Measurements from ENCODE around the gene SLC6A7.

SLC6A7 gene

DNA sequence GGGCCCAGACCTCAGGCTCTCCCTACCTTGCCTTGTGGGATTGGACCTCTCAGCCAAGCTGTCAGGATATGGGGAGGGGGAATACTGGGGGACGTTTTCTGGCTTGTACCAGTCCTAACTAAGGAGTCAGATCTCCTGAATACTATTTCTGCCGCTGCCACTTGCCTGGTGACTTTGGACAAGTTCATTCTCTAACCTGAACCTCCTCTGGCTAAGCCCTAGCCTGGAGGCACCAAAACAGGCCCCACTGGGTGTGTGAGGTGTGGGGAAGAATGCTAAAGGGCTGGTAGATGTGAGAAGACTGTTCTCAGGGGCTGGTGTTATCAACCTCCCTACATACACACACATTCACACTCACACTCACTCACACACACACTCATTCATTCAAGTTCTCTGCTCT lies 1.1 kb downstream of the SLC6A7 start:
- DNase-seq (ENCODE audit: low read depth in 2 of 2), result no peak

- DNase-seq (ENCODE audit: low read depth in 2 of 2), result no peak
These were observed 2.6 kb downstream of the SLC6A7 start for GRCh38 chr5:150192462-150192861.

- DNase-seq (ENCODE audit: low read depth in 2 of 2), result no peak
These were observed 6.0 kb downstream of the SLC6A7 start for GRCh38 chr5:150195736-150196485.

GRCh38 chr5:150196514-150196913 lies 6.7 kb downstream of the SLC6A7 start:
- no peak for DNase-seq (ENCODE audit: low read depth in 2 of 2)

GRCh38 chr5:150196986-150197385 lies 7.1 kb downstream of the SLC6A7 start:
- no peak for DNase-seq (ENCODE audit: low read depth in 2 of 2)

DNA sequence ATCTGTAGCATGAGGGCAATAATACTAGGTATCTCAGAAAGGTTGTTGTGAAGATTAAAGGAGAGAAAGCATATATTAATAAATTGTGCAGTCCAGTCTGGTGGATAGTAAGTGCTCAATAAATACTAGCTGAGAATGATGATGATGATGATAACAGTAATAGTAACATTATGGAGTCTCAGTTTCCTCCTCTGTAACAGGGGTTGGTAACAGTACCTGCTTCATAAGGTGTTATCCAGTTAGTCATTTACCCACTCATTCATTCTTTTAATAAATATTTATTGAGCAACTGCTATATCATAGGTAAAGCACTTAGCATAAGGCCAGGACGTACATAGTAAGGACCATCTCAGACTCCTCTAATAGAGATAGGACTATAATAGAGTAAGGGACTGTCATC lies 7.6 kb downstream of the SLC6A7 start:
- DNase-seq (ENCODE audit: low read depth in 2 of 2), result no peak

DNA sequence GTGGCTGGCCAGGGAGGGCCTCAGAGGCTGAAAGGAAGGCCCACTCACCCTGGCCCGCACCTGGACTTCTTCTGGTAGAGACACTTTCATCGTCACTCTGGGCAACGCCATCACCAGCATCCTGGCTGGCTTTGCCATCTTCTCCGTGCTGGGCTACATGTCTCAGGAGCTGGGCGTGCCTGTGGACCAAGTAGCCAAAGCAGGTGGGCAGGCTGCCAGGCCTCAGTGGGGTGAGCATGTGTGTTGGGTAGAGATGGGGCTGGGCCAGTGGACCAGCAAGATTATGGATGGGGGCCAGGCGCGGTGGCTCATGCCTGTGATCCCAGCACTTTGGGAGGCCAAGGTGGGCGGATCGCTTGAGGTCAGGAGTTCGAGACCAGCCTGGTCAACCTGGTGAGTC lies 12.6 kb downstream of the SLC6A7 start:
- DNase-seq (ENCODE audit: low read depth in 2 of 2), result no peak

- DNase-seq (ENCODE audit: low read depth in 2 of 2), result no peak
These were observed 14.1 kb downstream of the SLC6A7 start for GRCh38 chr5:150203832-150204589.

GRCh38 chr5:150204590-150204960 lies 14.7 kb downstream of the SLC6A7 start:
- no peak for DNase-seq (ENCODE audit: low read depth in 2 of 2)

DNA sequence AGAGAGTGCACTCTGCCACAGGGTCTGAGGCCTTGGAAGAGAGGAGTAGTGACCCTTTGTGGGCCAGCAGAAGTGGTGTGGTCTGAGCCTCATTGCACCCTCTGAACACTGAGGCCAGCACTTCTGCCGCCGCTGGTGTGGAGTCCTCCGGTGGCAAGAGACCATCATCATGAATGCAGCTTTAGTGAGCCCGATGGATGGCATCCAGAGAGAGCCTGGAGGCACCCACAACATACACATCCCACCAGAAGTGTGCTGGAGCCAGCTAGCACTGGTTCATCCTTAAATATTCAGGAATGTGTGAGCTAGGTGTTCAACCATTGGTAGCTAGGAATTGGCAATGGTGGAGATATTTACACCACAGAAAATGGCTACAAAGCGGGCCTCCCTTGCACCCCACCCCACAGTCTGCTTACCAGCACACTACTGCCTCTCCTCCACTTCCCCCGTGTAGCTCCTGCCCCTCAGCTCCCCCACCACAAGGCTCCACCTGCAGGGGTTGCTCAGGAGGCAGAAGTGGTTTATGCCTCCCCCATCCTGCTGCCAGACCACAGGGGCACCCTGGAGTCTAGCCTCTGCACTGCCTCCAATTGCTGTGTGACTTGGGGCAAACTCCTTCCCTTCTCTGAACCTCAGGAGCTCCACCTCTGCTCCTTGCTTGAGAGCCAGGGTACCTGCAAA lies 16.4 kb downstream of the SLC6A7 start:
- no peak for DNase-seq (ENCODE audit: low read depth in 2 of 2)

- no peak for DNase-seq (ENCODE audit: low read depth in 2 of 2)
These were observed 16.9 kb downstream of the SLC6A7 start for GRCh38 chr5:150206779-150207115.

DNA sequence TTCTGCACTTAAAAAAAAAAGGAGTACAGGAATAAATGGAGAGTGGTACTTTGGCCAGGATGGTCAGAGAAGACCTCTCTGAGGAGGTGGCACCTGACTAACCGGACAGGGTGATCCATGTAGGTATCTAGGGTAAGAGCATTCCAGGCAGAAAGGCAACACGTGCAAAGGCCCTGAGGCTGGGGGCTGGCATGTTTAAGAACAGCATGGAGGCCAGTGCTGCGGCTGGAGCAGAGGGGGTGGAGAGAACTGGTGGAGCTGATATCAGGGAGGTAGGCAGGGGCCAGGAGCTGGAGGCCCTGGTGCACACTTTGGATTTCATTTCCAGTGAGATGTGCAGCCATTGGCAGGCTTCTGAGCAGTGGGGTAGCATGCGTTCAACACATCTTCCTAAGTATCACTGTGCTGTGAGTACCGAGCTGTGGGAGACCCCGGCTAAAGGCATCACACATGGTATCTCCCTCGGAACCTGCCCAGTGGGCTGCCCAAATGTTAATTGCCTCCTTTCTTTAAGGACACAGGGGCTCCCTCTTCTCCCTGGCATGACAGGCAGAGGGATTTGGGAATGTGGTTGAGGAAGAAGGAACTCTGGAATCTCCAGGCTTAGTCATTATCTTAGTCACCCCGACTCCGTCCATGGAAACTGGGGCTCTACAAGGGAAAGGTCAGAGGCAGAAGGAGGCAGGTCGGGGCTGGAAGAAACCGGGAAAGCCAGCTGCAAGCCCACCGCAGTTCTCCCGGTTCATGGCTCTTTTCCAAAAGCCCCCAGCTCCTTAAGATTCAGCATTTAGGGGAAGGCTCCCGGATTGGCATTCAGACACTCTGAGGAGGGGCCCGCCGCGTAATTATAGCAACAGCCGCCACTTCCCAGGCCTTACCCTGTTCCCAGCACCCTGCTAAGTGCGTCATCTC lies 18.6 kb downstream of the SLC6A7 start:
- no peak for DNase-seq (ENCODE audit: low read depth in 2 of 2)

DNA sequence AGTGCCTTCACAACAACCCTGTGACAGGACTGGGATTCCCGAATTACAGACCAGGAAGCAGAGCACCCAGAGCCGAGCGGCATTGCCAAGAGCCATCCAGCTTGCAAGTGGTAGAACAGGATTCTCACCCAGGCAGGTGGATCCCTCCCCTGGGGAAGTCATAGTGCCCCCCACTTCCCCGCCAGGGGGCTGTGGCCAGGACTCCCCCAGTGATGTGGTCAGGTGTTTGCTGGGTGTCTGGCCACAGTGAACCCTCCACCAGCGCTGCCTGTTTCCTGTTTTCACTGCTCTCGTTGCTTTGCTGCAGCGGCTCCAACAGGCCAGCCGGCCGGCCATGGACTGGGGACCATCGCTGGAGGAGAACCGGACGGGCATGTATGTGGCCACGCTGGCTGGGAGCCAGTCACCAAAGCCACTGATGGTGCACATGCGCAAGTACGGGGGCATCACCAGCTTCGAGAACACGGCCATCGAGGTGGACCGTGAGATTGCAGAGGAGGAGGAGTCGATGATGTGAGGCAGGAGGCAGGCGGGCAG lies 19.3 kb downstream of the SLC6A7 start:
- peak in 1 of 2 donors; percentile 2 for DNase-seq (ENCODE audit: low read depth in 2 of 2)

DNA sequence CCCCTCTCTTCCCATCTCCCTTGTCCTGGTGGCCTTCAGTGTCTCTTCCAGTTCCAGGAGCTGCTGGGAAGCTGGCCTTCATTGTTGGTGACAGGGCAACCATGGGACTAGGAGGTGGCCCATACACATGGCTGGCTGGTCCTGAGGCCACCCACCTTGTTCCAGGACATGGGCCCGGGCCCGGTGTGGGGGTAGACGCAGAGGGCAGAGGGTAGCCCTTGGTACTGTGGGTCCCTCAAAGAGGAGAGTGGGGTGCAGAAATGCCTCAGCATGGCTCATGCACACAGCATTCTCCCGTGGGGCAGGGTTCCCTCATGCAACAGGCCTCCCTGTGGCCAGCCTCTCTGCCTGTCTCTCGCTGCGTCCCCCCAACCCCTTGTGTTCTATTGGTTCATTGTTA lies 20.8 kb downstream of the SLC6A7 start:
- no peak for DNase-seq (ENCODE audit: low read depth in 2 of 2)

DNA sequence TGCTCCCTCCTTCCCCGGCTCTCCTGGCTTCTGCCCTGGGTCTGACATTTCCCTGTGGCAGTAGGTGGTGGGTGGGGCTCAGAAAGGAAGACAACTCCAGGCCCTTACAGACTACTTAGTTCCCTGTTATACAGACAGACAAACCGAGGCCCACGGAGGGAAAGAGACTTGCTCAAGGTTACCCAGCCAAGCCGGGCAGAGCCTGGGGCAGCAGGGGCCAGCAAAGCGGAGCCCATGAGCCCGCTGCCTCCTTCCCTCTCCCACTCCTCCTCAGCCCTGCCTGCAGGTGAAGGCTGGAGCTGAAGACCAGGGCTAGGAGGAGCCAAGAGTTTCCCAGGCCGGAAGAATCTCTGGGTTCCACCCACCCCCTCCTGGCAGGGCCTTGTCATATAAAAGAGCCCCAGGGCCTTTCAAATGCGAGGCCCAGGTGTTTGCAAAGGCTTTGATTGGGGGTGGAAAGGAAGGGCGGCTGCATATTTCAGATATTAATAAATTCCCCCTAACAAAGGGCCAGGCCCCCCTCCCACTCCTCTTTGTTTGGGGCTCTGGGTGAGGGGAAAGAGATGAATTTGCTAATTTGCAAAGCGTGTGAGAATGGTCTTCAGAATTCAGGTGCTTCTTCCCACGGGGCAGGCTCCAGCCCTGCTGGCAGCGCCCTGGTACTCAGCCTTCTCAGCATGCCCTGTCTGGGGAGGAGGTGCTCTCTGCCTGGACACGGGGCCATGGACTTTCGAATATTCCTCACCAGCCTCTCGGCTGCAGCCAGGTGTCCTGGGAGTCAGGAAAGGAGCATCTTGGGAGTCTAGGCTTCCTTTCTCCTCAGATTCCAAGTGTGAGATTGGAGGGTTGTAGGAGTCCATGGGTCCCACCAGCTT lies 21.5 kb downstream of the SLC6A7 start:
- DNase-seq (ENCODE audit: low read depth in 2 of 2), result no peak

DNA sequence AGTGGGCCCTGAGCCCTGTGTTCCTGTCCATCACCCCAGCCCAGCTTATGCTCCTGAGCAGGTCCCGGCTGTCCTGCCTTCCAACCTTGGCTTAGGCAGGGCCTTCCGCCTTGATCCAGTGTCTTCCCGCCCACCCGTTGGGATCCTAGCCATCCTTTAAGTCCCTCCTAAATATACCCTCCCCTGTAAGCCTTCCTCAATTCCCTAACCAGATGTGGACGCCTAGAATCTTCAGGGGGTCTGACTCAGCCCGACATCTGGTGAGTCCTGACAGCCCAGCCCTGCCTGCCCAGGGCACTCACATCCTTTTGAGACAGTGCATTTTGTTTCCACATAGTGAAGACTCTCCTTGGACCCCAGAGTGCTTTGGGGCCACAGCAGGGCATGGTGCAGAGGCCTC lies 23.7 kb downstream of the SLC6A7 start:
- no peak for DNase-seq (ENCODE audit: low read depth in 2 of 2)

GRCh38 chr5:150214289-150214688 lies 24.4 kb downstream of the SLC6A7 start:
- no peak for DNase-seq (ENCODE audit: low read depth in 2 of 2)

GRCh38 chr5:150215979-150216944 lies 26.4 kb downstream of the SLC6A7 start:
- no peak for DNase-seq (ENCODE audit: low read depth in 2 of 2)

- DNase-seq (ENCODE audit: low read depth in 2 of 2), result no peak
These were observed 27.2 kb downstream of the SLC6A7 start for GRCh38 chr5:150217038-150217437.
